ENCODE measurements around the gene EMSY.

DNA sequence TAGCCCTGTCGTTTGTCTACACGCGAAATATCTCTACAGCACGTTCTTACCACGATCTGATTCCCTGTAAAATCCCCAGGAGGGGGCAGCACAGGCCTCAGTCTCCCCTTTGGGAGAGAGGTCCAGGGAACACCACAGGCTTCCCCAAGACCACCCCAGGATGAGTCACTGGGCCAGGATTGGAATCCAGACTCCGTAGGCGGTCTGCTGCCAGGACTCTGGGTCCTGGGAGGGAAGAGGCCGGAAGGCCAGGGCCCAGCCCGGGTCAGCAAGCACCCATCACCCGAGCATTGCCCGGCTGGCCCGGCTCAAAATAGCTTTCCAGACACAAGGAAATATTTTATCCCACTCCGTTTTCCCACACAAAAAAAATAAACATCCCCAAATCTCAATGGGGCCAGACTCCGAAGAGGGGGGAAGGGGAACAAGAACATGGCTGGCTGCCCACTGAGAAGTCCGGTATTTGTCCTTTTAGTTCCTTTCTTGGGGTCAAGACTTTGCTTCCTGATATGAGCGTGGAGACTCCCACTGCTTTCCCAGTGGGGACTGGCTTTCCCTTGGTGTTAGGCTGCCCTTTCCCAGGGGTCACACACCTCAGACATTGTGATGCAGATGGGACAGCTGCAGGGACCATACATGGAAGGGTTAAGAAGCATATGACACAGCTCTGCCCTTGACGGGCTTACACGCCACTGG is 134.4 kb downstream of the EMSY start:
- TF ChIP-seq, protein P1, sequence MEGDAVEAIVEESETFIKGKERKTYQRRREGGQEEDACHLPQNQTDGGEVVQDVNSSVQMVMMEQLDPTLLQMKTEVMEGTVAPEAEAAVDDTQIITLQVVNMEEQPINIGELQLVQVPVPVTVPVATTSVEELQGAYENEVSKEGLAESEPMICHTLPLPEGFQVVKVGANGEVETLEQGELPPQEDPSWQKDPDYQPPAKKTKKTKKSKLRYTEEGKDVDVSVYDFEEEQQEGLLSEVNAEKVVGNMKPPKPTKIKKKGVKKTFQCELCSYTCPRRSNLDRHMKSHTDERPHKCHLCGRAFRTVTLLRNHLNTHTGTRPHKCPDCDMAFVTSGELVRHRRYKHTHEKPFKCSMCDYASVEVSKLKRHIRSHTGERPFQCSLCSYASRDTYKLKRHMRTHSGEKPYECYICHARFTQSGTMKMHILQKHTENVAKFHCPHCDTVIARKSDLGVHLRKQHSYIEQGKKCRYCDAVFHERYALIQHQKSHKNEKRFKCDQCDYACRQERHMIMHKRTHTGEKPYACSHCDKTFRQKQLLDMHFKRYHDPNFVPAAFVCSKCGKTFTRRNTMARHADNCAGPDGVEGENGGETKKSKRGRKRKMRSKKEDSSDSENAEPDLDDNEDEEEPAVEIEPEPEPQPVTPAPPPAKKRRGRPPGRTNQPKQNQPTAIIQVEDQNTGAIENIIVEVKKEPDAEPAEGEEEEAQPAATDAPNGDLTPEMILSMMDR (IDR thresholded peaks at IDR 0.05; ENCODE audit: insufficient read depth, low read length, poor library complexity, severe bottlenecking): peak; percentile 9
- no peak for TF ChIP-seq EZH2phosphoT487 (conservative IDR thresholded peaks at IDR 0.05; ENCODE audit: low read length)

Measured in SU-DHL-6 (cell line).